ENCODE data around the gene ZNF473. TPM values are rescaled to one million over a fixed set of nuclear protein-coding genes. Genes with fewer than 3 reads are reported as not detected.
A peak's percentile ranks its signal among the peaks of the same experiment; 100 is the strongest.

ZNF473 gene
- total and polyA plus RNA-seq, 2 of the 13 experiments (the other 11 are each of a cell fraction or from before 2014, with no cell fraction given) = 5.8 to 11.9 TPM

DNA sequence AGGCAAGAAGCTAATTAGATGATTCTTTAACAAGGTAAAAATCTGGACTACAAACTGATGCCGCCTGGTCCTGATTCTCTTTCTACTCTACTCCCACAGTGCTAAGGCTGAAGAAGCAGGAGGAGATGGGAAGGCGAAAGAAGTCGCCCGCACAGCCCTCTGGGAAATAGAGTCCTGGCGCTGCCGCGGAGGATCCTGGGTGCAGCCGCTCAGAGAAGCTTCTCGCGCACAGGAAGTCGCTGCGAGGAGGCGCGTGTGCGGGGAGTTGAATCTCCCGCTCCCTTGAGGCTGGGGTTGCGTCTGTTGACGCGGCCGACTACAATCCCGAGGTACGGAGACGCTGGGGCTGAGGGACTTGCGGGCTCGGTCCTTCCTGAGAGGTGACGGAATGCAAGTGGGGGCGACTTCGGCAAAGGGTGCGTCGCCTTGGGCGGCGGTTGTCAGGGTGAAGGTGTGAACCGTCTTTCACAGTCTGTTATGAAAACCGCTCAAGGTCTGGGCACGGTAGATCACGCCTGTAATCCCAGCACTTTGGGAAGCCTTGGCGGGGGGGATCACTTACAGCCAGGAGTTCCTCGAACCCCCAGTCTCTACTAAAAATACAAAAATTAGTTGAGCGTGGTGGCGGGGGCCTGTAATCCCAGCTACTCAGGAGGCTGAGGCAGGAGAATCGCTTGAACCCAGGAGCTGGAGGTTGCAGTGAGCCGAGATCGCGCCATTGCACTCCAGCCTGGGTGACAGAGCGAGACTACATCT, at the start of gene ZNF473 (continued):
- TF ChIP-seq, protein P1, sequence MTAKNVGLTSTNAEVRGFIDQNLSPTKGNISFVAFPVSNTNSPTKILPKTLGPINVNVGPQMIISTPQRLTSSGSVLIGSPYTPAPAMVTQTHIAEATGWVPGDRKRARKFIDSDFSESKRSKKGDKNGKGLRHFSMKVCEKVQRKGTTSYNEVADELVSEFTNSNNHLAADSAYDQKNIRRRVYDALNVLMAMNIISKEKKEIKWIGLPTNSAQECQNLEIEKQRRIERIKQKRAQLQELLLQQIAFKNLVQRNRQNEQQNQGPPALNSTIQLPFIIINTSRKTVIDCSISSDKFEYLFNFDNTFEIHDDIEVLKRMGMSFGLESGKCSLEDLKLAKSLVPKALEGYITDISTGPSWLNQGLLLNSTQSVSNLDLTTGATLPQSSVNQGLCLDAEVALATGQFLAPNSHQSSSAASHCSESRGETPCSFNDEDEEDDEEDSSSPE (CRISPR knock-in tag; IDR thresholded peaks at IDR 0.05) = peak; percentile 99
- TF ChIP-seq GLI4 (CRISPR knock-in tag; IDR thresholded peaks at IDR 0.05; ENCODE audit: borderline replicate concordance) (no peak), SOX6 (IDR thresholded peaks at IDR 0.05) (no peak), SOX6 (CRISPR knock-in tag; IDR thresholded peaks at IDR 0.05) (peak; percentile 60), HOXA5 (CRISPR knock-in tag; IDR thresholded peaks at IDR 0.05) (peak; percentile 91), KLF16 (CRISPR knock-in tag; IDR thresholded peaks at IDR 0.05) (peak in 1 of 2 experiments; percentile 97; a peak in 2 of 4 replicates), REPIN1 (CRISPR knock-in tag; IDR thresholded peaks at IDR 0.05; ENCODE audit: borderline replicate concordance, low read depth) (peak; percentile 98), PHF5A (CRISPR knock-in tag; IDR thresholded peaks at IDR 0.05; ENCODE audit: low read depth, unreplicated experiment) (no peak), CBX2 (IDR thresholded peaks at IDR 0.05; ENCODE audit: low read depth, low read length) (no peak), CBX2 (CRISPR knock-in tag; IDR thresholded peaks at IDR 0.05; ENCODE audit: low read depth) (no peak; the same call in 1 of the 2 replicates), ZNF230 (CRISPR knock-in tag; IDR thresholded peaks at IDR 0.05) (peak; percentile 94), MED8 (CRISPR knock-in tag; IDR thresholded peaks at IDR 0.05; ENCODE audit: insufficient replicate concordance) (no peak), KLF6 (CRISPR knock-in tag; IDR thresholded peaks at IDR 0.05) (peak; percentile 96), ZNF20 (CRISPR knock-in tag; IDR thresholded peaks at IDR 0.05) (no peak), HDAC6 (IDR thresholded peaks at IDR 0.05; ENCODE audit: low read depth, low read length) (no peak), NR3C1 (CRISPR knock-in tag; IDR thresholded peaks at IDR 0.05) (no peak), CREB3 (CRISPR knock-in tag; IDR thresholded peaks at IDR 0.05) (no peak), NRL (CRISPR knock-in tag; IDR thresholded peaks at IDR 0.05; ENCODE audit: borderline replicate concordance) (peak; percentile 100), GATAD1 (CRISPR knock-in tag; IDR thresholded peaks at IDR 0.05) (peak; percentile 91), ZNF615 (CRISPR knock-in tag; IDR thresholded peaks at IDR 0.05; ENCODE audit: borderline replicate concordance) (0 out of 2 replicates have a peak, but pooled peaks have one; percentile 80), NKX3-1 (CRISPR knock-in tag; IDR thresholded peaks at IDR 0.05) (peak; percentile 98), ZNF3 (CRISPR knock-in tag; IDR thresholded peaks at IDR 0.05) (no peak), ERF (CRISPR knock-in tag; IDR thresholded peaks at IDR 0.05) (peak; percentile 90), SOX5 (CRISPR knock-in tag; IDR thresholded peaks at IDR 0.05; ENCODE audit: borderline replicate concordance) (peak; percentile 56; the same call in 1 of the 2 replicates), PRMT3 (CRISPR knock-in tag; IDR thresholded peaks at IDR 0.05; ENCODE audit: borderline replicate concordance, low read depth) (peak; percentile 96; the same call in 1 of the 2 replicates)
- TF ChIP-seq, protein P2, sequence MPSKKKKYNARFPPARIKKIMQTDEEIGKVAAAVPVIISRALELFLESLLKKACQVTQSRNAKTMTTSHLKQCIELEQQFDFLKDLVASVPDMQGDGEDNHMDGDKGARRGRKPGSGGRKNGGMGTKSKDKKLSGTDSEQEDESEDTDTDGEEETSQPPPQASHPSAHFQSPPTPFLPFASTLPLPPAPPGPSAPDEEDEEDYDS (CRISPR knock-in tag; IDR thresholded peaks at IDR 0.05) = no peak; the same call in 1 of the 2 replicates
- TF ChIP-seq, protein P3, sequence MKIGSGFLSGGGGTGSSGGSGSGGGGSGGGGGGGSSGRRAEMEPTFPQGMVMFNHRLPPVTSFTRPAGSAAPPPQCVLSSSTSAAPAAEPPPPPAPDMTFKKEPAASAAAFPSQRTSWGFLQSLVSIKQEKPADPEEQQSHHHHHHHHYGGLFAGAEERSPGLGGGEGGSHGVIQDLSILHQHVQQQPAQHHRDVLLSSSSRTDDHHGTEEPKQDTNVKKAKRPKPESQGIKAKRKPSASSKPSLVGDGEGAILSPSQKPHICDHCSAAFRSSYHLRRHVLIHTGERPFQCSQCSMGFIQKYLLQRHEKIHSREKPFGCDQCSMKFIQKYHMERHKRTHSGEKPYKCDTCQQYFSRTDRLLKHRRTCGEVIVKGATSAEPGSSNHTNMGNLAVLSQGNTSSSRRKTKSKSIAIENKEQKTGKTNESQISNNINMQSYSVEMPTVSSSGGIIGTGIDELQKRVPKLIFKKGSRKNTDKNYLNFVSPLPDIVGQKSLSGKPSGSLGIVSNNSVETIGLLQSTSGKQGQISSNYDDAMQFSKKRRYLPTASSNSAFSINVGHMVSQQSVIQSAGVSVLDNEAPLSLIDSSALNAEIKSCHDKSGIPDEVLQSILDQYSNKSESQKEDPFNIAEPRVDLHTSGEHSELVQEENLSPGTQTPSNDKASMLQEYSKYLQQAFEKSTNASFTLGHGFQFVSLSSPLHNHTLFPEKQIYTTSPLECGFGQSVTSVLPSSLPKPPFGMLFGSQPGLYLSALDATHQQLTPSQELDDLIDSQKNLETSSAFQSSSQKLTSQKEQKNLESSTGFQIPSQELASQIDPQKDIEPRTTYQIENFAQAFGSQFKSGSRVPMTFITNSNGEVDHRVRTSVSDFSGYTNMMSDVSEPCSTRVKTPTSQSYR (CRISPR knock-in tag; IDR thresholded peaks at IDR 0.05; ENCODE audit: borderline replicate concordance) = peak; percentile 51; the same call in 1 of the 2 replicates
